Activated CD8-positive, alpha-beta T cell treated with anti-CD3 and anti-CD28 coated beads for 36 hours (primary cell): ENCODE measurements around the gene FBXL19. TPM values are rescaled to one million over a fixed set of nuclear protein-coding genes. Genes with fewer than 3 reads are reported as not detected.

Experiments used
- ATAC-seq: fragments of 200-7000 bp; cut with Tn5 transposase; one replicate; pipeline ENCODE4 v1.10.0; 2021; ENCODE audit warnings: mild to moderate bottlenecking, moderate library complexity
- CTCF ChIA-PET: fragments of 350-600 bp; sonication (Branson Sonifier 250); formaldehyde crosslinking; loops from one replicate; lab custom pipeline; 2021; ENCODE audit warnings: antibody characterized with exemption; lab: Charles Lee
- POLR2A ChIA-PET: fragments of 350-600 bp; sonication (Branson Sonifier 250); formaldehyde crosslinking; loops from one replicate; lab custom pipeline; 2021; ENCODE audit warnings: antibody characterized with exemption; lab: Charles Lee
- DNase-seq: peaks from one replicate; pipeline ENCODE4 v3.0.0-alpha.2; 2020
- H3K27ac Mint-ChIP-seq: one replicate; pipeline ENCODE4 v1.8.0; 2021; ENCODE audit warnings: mild to moderate bottlenecking, mixed read lengths
- H3K27me3 Mint-ChIP-seq: one replicate; pipeline ENCODE4 v1.8.0; 2021; ENCODE audit warnings: mixed read lengths
- H3K36me3 Mint-ChIP-seq: one replicate; pipeline ENCODE4 v1.8.0; 2021; ENCODE audit warnings: low read depth, mixed read lengths
- H3K4me1 Mint-ChIP-seq: one replicate; pipeline ENCODE4 v1.8.0; 2021; ENCODE audit warnings: low read depth, mixed read lengths
- H3K4me3 Mint-ChIP-seq: one replicate; pipeline ENCODE4 v1.8.0; 2021; ENCODE audit warnings: mild to moderate bottlenecking, moderate library complexity, mixed read lengths
- H3K9me3 Mint-ChIP-seq: one replicate; pipeline ENCODE4 v1.8.0; 2021; ENCODE audit warnings: mixed read lengths
- CTCF ChIP-seq: fragments of 200-600 bp; IDR thresholded peaks from one replicate; pipeline ENCODE4 v1.8.0; 2022; ENCODE audit warnings: antibody characterized with exemption, mild to moderate bottlenecking
- intact Hi-C: fragments of 100-400 bp; cut with micrococcal nuclease; formaldehyde crosslinking; loops from one replicate; pipeline ENCODE4 v1.10.0; 2022
- total RNA-seq, 2 experiments: library from RNA; stranded (reverse); gene quantifications; one replicate each; pipeline ENCODE4 v1.2.3, GENCODE V29; 2021

Gene FBXL19
- total RNA-seq, 2 experiments from 2014 or later: 21.1 to 22.0 TPM

DNA sequence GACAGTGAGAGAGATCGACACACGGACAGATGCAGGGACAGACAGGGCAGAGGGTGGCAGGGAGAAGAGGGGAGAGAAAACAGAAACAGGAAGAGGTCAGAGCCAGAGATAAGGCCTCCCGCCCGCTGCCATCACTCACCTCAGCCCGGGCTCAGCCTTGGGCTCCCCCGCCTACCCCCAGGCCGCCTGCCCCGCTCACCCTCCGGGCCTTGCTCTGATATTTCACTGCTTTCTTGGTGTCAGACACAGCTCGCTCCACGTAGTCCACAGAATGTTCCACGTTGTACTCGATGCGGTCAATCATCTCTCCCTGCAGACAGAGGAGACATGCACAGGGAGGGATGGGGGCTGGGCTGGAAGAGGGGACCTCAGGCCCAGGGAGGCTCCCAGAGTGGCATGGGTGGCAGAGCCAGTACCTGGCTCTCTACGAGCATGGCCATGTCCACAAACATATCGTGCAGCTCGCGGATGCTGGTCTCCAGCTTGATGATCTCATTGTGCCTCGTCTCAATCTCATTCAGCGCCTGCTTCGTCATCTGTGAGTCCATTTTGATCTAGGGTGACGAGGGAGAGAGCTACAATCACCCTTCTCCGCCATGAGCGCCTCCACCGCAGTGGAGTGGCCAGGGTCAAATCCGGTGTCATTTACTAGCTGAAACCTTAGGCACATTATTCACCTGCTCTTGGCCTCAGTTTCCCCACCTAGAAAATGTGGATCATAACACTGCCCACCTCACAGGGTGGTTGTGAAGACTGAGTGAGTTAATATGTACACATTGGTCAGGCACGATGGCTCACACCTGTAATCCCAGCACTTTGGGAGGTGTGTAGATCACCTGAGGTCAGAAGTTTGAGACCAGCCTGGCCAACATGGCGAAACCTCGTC is 69.8 kb downstream of the FBXL19 start:
- H3K27ac Mint-ChIP-seq: no peak overlapping the region
- H3K4me1 Mint-ChIP-seq: peaks cover 13% of the 10 kb centered on the region
- intact Hi-C loops: no loop called here
- H3K36me3 Mint-ChIP-seq: no peaks in the 10 kb centered on the region
- no peak overlapping the region for H3K4me3 Mint-ChIP-seq
- TF ChIP-seq CTCF: no peak
- POLR2A ChIA-PET: interaction anchor here (0.7 kb wide), 1 partner anchor 70 kb away, joined by 3 read pairs; no protein-coding TSS in a partner anchor
- no peaks in the 10 kb centered on the region for H3K9me3 Mint-ChIP-seq
- H3K27me3 Mint-ChIP-seq: no peaks in the 10 kb centered on the region
- no peak for ATAC-seq
- no peak for DNase-seq
- CTCF ChIA-PET: interaction anchor here (1.6 to 2.3 kb wide), 2 partner anchors 8 to 10 kb away, joined by 9 to 16 read pairs; partner anchors contain the start of gene HSD3B7

DNA sequence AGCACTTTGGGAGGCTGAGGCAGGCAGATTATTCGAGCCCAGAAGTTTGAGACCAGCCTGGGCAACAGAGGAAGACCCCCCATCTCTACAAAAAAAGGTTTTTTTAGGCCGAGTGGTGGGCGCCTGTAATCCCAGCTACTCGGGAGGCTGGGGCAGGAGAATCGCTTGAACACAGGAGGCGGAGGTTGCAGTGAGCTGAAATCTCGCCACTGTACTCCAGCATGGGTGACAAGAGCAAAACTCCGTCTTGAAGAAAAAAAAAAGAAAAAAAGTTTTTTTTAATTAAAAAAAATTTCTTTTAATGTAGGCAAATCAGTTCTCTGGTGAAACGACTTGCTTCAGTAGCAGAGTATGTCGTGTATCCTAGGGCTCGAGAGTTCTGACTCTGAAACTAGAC is 72.6 kb downstream of the FBXL19 start:
- POLR2A ChIA-PET: interaction anchor here (1.0 to 1.2 kb wide), 2 partner anchors 13 to 24 kb away, joined by 3 to 5 read pairs; no protein-coding TSS in a partner anchor
- intact Hi-C loops: no loop called here
- H3K9me3 Mint-ChIP-seq: no peaks in the 10 kb centered on the region
- CTCF ChIA-PET: interaction anchor here (1.3 kb wide), 1 partner anchor 11 kb away, joined by 5 read pairs; the partner anchor contains the start of gene HSD3B7
- ATAC-seq (no peak), DNase-seq (no peak)
- no peaks in the 10 kb centered on the region for H3K36me3 Mint-ChIP-seq
- H3K4me1 Mint-ChIP-seq: peaks cover 13% of the 10 kb centered on the region
- TF ChIP-seq CTCF: no peak
- no peak overlapping the region for H3K27ac Mint-ChIP-seq
- no peaks in the 10 kb centered on the region for H3K27me3 Mint-ChIP-seq
- H3K4me3 Mint-ChIP-seq: peak overlapping the region; percentile 78

DNA sequence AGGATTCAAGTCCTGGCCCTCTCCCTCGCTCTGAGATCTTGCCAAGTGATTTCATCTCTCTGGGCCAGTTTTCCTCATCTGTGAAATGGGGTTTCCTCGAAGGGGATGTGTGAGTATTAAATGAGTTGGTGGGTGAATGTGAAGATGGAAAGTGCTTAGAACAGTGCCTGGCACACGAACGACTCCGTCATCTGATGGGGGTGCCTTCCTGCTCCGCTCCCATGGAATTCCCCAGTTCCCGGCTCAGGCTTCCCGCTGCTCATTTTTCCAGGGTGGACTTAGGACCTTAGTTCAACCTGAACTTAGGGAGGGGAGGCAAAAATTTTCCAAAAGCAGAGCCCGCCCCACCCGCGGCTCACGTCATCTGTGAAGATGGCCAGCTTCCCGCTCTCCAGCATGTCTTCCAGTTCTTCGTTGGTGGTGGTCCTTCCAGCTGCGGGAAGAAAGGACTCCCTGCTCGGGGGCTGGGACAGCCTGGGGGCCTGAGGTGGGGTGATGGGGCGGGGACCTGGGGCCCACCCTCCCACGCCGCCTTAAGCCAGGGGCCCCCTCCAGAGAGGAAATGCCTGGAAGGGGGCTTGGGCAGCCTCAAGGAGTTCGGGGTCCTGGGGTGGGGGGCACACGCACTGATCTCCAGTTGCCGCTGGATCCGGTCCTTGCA is 73.1 kb downstream of the FBXL19 start:
- H3K9me3 Mint-ChIP-seq: no peaks in the 10 kb centered on the region
- ChIA-PET POLR2A (interaction anchor here (1.0 to 1.4 kb wide), 3 partner anchors 12 to 78 kb away, joined by 3 to 5 read pairs (median 5); partner anchors contain the start of genes ZNF646 and ZNF668), CTCF (interaction anchor here (1.0 to 1.3 kb wide), 4 partner anchors 12 to 152 kb away, joined by 4 to 6 read pairs (median 4); partner anchors contain the start of gene HSD3B7)
- peaks cover 13% of the 10 kb centered on the region for H3K4me1 Mint-ChIP-seq
- no peak for DNase-seq
- peak overlapping the region; percentile 78 for H3K4me3 Mint-ChIP-seq
- no peaks in the 10 kb centered on the region for H3K27me3 Mint-ChIP-seq
- ATAC-seq: no peak
- H3K27ac Mint-ChIP-seq: peak overlapping the region; percentile 39
- intact Hi-C loops: no loop called here
- no peak for TF ChIP-seq CTCF
- no peaks in the 10 kb centered on the region for H3K36me3 Mint-ChIP-seq

DNA sequence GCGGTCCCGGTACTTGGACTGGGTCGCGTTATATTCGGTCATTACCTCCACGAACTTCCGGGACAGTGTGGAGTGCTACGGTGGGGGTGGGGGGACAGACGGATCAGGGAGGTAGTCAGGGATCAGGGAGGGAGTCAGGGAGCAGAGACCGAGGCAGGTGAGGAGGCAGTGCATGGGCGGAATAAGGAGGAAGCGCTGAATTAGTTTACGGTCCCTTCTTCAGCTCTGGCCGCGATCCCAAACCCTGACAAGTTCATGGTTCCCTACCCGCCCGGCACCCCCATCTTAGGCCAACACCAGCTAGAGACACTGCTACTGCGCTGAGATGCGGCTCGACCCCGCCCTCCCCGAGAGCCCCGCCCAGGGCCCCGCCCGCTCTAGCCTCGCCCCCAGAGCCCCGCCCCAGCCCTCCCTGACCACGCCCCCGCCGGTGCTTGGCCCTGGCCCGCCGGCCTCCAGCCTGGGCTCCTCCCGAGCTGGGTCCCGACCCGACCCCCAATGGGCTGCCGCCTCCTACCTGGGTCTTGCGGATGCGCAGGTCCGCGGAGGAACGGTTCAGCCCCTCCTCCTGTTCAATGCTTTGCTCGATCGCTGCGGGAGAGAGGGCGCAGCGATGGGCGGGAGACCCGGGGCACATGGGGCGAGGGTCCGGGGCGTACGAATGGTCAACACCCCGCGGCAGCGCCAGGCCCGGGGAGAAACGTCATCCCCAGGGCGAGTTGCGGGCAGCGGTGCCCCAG is 73.8 kb downstream of the FBXL19 start:
- no peaks in the 10 kb centered on the region for H3K9me3 Mint-ChIP-seq
- intact Hi-C loops: no loop called here
- no peak for TF ChIP-seq CTCF
- DNase-seq (peak; percentile 89), ATAC-seq (peak; percentile 98)
- no peaks in the 10 kb centered on the region for H3K36me3 Mint-ChIP-seq
- peaks cover 13% of the 10 kb centered on the region for H3K4me1 Mint-ChIP-seq
- H3K4me3 Mint-ChIP-seq: peak overlapping the region; percentile 78
- CTCF ChIA-PET: interaction anchor here (0.7 to 1.3 kb wide), 4 partner anchors 9 to 153 kb away, joined by 3 to 6 read pairs (median 4); partner anchors contain the start of gene HSD3B7
- H3K27ac Mint-ChIP-seq: peak overlapping the region; percentile 39
- POLR2A ChIA-PET: interaction anchor here (1.0 to 1.4 kb wide), 3 partner anchors 12 to 77 kb away, joined by 3 to 5 read pairs (median 5); partner anchors contain the start of genes ZNF646 and ZNF668
- no peaks in the 10 kb centered on the region for H3K27me3 Mint-ChIP-seq
